Activated CD4-positive, alpha-beta T cell treated with anti-CD3 and anti-CD28 coated beads, Interleukin-2, amount 50 U/mL, for 4 hours (primary cell): Measurements from ENCODE around the gene P2RY14.
"Not testable (repeated sequence)": the region's sequence is repeated elsewhere in the genome, so short reads cannot be mapped to it uniquely, and the experiment has no call there.

Experiments used
- DNase-seq, 2 experiments: peaks; one replicate each; pipeline ENCODE4 v3.0.0-alpha.2; 2020

The P2RY14 gene

DNA sequence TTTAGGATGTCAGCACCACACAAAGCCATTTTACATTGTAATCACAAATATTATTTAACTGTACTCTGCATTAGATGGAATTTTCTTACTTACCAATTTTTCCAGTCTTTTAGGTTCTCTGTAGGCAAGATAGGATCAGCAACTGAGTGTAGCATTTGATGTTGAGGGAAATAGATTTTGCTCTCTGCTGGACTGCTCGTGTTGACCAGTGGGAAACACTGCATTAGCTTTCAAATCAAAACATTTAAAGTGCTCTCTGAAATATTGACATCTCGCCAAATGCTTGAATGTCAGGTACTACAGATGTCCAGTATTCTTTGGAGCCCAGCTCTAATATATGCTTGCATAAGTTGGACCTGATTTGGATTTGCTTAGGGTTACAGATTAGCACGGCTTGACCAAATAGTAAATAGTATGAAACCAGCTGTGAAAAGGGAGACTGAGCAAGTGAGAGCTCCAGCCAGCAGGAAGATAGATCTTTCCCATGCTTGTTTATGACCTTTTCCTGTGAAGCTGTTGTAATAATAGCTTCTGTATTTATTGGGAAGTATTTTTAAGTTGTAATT lies 29.5 kb downstream of the P2RY14 start:
- no peak for DNase-seq

- not testable (repeated sequence) for DNase-seq
These were observed 36.3 kb downstream of the P2RY14 start for GRCh38 chr3:151242006-151242405.

GRCh38 chr3:151236736-151237135 lies 41.6 kb downstream of the P2RY14 start:
- no peak for DNase-seq

GRCh38 chr3:151236316-151236715 lies 42.0 kb downstream of the P2RY14 start:
- no peak for DNase-seq

GRCh38 chr3:151234825-151235224 lies 43.5 kb downstream of the P2RY14 start:
- DNase-seq = no peak

DNA sequence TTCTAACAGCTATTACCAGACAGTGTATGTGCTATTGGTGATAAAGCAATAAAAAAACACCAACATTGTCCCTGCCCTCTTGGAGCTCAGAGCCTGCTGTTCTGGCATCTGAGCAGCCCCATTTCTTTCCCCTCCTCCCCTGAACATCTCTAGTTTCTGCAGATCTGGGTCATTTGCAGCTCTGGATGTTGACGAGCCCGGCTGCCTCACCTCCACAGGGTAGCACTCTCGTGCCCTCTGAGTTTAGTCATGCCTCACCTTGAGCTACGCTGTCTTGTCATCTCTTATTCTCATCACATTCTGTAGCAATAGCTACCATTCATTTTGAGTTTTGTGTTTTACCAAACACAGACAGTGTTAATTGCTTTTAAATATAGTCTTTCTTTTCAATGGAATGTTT lies 45.4 kb downstream of the P2RY14 start:
- no peak for DNase-seq

GRCh38 chr3:151232403-151232802 lies 45.9 kb downstream of the P2RY14 start:
- not testable (repeated sequence) for DNase-seq

DNA sequence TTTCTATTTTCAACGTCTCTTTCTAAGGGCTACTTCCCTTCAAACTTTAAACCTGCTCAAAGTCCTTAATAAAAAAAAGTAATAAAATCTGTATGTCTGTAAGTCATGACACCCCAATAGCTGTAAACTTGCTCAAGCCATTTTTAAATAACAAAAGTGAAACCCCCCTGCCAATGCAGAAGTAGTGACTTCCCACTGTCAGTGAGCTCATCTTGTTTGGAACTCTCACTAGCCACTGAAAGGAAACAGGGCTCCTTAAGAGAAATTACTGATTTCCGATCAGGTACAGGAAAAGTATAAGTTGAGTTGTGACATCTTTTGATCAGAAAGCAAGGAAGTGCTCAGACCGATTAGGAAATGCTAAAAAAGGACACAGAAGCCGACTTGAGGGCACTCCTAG lies 47.7 kb downstream of the P2RY14 start:
- DNase-seq = no peak

GRCh38 chr3:151228666-151229040 lies 49.7 kb downstream of the P2RY14 start:
- DNase-seq = no peak

DNA sequence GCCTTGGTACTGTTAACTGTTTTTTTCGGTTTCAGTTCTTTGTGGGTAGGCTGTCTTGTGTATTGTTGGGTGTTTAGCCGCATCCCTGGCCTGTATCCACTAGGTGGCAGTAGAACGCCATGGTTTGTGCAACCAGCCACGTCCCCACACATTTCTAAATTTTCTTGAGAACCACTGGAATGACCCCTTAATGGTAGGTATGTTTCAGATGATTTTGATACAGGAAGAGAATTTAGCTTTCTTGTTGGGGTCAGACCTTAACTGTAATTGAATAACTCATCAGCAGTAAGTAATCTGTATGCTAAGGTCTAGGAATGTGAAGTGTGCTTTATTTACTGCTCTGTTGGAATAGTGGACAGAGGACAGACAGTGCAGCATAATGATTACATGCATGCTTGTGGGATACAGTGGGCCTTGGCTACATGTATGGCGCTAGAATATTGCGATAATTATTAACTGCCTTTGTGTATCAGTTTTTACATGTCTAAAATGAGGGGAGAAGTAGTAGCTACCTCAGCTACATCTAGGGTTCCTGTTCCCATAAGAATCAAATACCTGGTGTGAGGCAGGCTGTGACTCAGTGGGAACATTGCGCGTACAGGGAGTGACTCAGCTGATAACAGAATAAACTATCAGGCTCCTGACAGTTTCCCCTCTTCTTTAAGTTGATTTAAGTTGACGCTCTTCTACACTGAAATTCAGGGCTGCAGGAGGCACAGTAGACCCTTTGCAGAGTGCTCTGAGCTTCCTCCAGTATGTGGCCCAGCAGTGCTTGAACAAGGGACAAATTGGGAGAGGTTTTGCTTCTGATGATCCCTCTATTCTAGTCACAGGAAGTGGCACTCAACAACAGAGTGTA lies 50.3 kb downstream of the P2RY14 start:
- peak; percentile 75 to 77 for DNase-seq

- DNase-seq = no peak
These were observed 51.0 kb downstream of the P2RY14 start for GRCh38 chr3:151227266-151227806.

GRCh38 chr3:151226825-151227224 lies 51.5 kb downstream of the P2RY14 start:
- DNase-seq = no peak

DNA sequence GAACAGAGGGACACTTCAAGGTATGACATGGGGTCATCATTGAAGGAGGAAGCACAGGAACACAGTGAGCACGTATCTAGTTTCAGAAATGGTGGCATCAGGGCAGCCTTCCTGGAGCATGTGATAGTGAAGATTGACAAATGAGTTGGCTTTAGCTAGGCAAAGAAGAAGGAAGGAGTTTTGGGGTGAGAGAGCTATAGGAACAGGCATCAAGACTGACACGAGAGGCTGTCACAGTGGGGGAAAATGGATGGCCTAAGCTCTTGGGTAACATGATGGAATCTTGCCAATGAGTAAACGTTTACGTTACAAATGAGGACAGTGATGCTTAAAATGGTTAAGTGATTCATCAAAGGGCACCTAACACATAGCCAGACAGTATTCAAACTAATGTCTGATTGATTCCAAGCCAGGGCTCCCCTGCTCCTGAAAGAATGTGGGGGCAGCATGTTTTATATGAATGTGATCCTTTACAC lies 52.2 kb downstream of the P2RY14 start:
- DNase-seq = no peak

GRCh38 chr3:151225040-151225975 lies 53.0 kb downstream of the P2RY14 start:
- no peak for DNase-seq

- no peak for DNase-seq
These were observed 54.0 kb downstream of the P2RY14 start for GRCh38 chr3:151224268-151224866.

DNA sequence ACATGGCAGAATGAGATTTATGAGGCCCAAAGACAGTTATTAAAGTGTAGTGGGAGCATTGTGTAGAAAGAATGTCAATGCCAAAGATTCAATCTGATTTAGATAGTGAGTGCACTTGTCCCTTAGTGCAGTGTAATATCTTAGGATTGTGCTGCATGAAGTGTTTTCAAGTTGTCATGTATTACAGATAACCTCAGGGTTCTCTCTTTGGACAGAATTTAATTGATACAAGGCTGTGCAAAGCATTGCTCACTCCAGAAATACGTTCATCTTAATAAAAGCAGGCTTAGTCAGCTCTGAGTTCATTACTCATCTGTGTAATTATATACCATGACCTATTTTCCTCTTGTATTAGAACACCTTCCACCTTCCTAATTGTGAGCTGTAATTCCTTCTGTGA lies 59.3 kb downstream of the P2RY14 start:
- DNase-seq = no peak

DNA sequence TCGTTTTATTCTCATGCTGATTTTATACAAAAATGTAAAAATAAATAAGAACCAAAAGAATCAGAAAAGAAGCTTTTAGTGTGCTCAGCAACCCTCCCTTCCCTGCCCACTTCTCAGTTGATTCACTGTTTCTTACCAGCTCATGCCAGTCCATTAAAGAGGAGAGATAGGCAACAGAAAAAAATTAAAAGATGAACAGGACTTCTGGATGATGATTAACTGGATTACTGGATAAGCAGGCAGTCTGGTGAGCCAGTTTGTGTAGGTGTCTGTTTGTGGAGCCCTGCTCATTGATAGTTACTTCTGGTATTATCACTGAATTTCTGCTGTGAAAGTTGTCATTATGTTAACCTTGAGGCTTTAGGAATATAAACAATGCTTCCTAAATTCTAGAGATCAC lies 60.2 kb downstream of the P2RY14 start:
- no peak for DNase-seq

- no peak for DNase-seq
These were observed 61.4 kb downstream of the P2RY14 start for GRCh38 chr3:151216641-151217607.

- DNase-seq = no peak
These were observed 63.9 kb downstream of the P2RY14 start for GRCh38 chr3:151214459-151214858.

DNA sequence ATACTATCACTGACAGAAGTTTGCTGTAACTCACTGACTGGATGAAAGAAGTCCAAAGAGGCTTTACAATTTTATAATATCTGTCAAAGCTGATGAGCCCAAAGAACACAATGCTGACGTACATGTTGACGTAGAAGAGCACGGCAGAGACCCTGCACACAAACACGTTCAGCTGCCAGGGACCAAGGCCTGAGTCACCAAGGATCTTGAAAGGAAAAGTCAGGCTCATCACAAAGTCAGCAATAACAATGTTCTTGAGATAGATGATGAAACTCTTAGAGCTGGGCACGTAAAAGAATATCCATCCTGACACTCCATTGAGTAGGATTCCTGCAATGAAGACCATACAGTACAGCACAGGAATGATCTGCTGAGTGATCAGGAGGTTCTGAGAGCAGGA lies 64.5 kb downstream of the P2RY14 start:
- no peak for DNase-seq

- no peak for DNase-seq
These were observed 65.2 kb downstream of the P2RY14 start for GRCh38 chr3:151213151-151213550.
